H1 (cell line): Measurements from ENCODE around the gene CA5A. TPM values are rescaled to one million over a fixed set of nuclear protein-coding genes. Genes with fewer than 3 reads are reported as not detected.
A peak's percentile ranks its signal among the peaks of the same experiment; 100 is the strongest.

Experiments used
- CTCF ChIA-PET: fragments of 300-600 bp; sonication (Branson Sonifier 250); formaldehyde crosslinking; loops from one replicate; lab custom pipeline; 2021; ENCODE audit not compliant: partially characterized antibody; lab: Charles Lee
- POLR2A ChIA-PET: fragments of 300-600 bp; sonication (Branson Sonifier 250); formaldehyde crosslinking; loops from one replicate; lab custom pipeline; 2021; ENCODE audit warnings: inconsistent platforms; ENCODE audit not compliant: partially characterized antibody; lab: Charles Lee
- DNase-seq, 2 experiments: peaks; one replicate each; pipeline versions ENCODE4 v3.0.0 to v3.0.0-alpha.2; 2010 to 2022; ENCODE audit warnings: low spot score in 2 of 2, low read depth in 1 of 2, mixed read lengths in 1 of 2
- FAIRE-seq: peaks from 2 replicates; lab custom pipeline; 2011; peaks lifted over from hg19 to GRCh38; lab: Jason Lieb, UNC
- H2AFZ ChIP-seq: 2 replicates; pipeline ENCODE4 v1.8.1; 2012; ENCODE audit warnings: low read length, inconsistent platforms
- H2AK5ac ChIP-seq: 2 replicates; pipeline ENCODE4 v1.6.1; 2013; ENCODE audit warnings: low read depth, low read length
- H2BK120ac ChIP-seq: replicated peaks from 2 replicates; pipeline ENCODE3; 2013; ENCODE audit warnings: low read depth, low read length, inconsistent platforms
- H2BK12ac ChIP-seq: 2 replicates; pipeline ENCODE4 v1.6.1; 2013; ENCODE audit warnings: low read depth, low read length
- H2BK15ac ChIP-seq: 2 replicates; pipeline ENCODE4 v1.6.1; 2013; ENCODE audit warnings: low read length
- H2BK20ac ChIP-seq: 2 replicates; pipeline ENCODE4 v1.6.1; 2013; ENCODE audit warnings: low read length
- H2BK5ac ChIP-seq: 2 replicates; pipeline ENCODE4 v1.6.1; 2013; ENCODE audit warnings: low read depth, low read length
- H3K14ac ChIP-seq: 2 replicates; pipeline ENCODE4 v1.6.1; 2013; ENCODE audit warnings: inconsistent platforms; ENCODE audit not compliant: insufficient read length
- H3K18ac ChIP-seq: 2 replicates; pipeline ENCODE4 v1.6.1; 2013; ENCODE audit warnings: low read length; ENCODE audit errors: extremely low read depth
- H3K23ac ChIP-seq: 2 replicates; pipeline ENCODE4 v1.6.1; 2013; ENCODE audit warnings: inconsistent platforms; ENCODE audit not compliant: insufficient read length
- H3K23me2 ChIP-seq: 2 replicates; pipeline ENCODE4 v1.6.1; 2013; ENCODE audit warnings: low read depth, low read length
- H3K27ac ChIP-seq: 2 replicates; pipeline ENCODE4 v1.6.1; 2011; ENCODE audit warnings: low read depth, low read length, inconsistent platforms
- H3K27me3 ChIP-seq, 4 experiments: replicated peaks in 1 of 4; 1 replicate in 1 of 4; 2 replicates in 3 of 4; pipeline versions ENCODE4 v1.6.1 to v1.8.1; 2011 to 2013; ENCODE audit warnings: low read length in 3 of 4, mild to moderate bottlenecking in 3 of 4, inconsistent platforms in 2 of 4, mixed read lengths in 2 of 4, moderate library complexity in 1 of 4; ENCODE audit not compliant: control insufficient read depth in 3 of 4, insufficient read depth in 3 of 4; ENCODE audit errors: extremely low read depth in 1 of 4
- H3K36me3 ChIP-seq, 4 experiments: 2 replicates each; pipeline versions ENCODE4 v1.6.1 to v1.8.1; 2011 to 2013; ENCODE audit warnings: mild to moderate bottlenecking in 4 of 4, low read length in 3 of 4, moderate library complexity in 2 of 4, control low read depth in 1 of 4, inconsistent platforms in 1 of 4; ENCODE audit not compliant: insufficient read depth in 4 of 4, control insufficient read depth in 2 of 4
- H3K4ac ChIP-seq: replicated peaks from 2 replicates; pipeline ENCODE3; 2013; ENCODE audit warnings: low read length, low read depth, mixed read lengths, inconsistent platforms; ENCODE audit not compliant: insufficient read length
- H3K4me1 ChIP-seq, 4 experiments: replicated peaks in 1 of 4; 1 replicate in 1 of 4; 2 replicates in 3 of 4; pipeline versions ENCODE4 v1.6.1 to v1.8.1; 2011 to 2013; ENCODE audit warnings: low read length in 3 of 4, inconsistent platforms in 2 of 4, mixed read lengths in 1 of 4; ENCODE audit not compliant: insufficient read depth in 4 of 4, control insufficient read depth in 3 of 4
- H3K4me2 ChIP-seq, 2 experiments: 2 replicates each; pipeline versions ENCODE4 v1.6.1 to v1.8.1; 2011 to 2013; ENCODE audit warnings: low read depth in 2 of 2, low read length in 2 of 2, control low read depth in 1 of 2, inconsistent platforms in 1 of 2, mild to moderate bottlenecking in 1 of 2; ENCODE audit not compliant: insufficient read depth in 1 of 2
- H3K4me3 ChIP-seq, 4 experiments: fragments of 200-600, 300-600 bp in 1 of 4; sonication (generic), shearing (Covaris generic), sonication (Bioruptor Twin) in 1 of 4; 2 replicates each; pipeline versions ENCODE4 v1.5.1 to v1.8.1; 2011 to 2016; ENCODE audit warnings: low read length in 4 of 4, low read depth in 3 of 4, control low read depth in 2 of 4, inconsistent platforms in 2 of 4, mild to moderate bottlenecking in 2 of 4, mixed read lengths in 1 of 4, moderate library complexity in 1 of 4; ENCODE audit not compliant: insufficient read depth in 2 of 4; ENCODE audit errors: extremely low read depth in 1 of 4
- H3K56ac ChIP-seq: replicated peaks from 2 replicates; pipeline ENCODE3; 2013; ENCODE audit warnings: low read depth, mild to moderate bottlenecking, mixed read lengths, low read length, inconsistent platforms; ENCODE audit not compliant: insufficient read length
- H3K79me1 ChIP-seq: 2 replicates; pipeline ENCODE4 v1.6.1; 2013; ENCODE audit warnings: low read depth, low read length, control low read depth
- H3K79me2 ChIP-seq, 2 experiments: 2 replicates each; pipeline versions ENCODE4 v1.6.1 to v1.8.1; 2012 to 2013; ENCODE audit warnings: low read length in 2 of 2, mild to moderate bottlenecking in 2 of 2, inconsistent platforms in 1 of 2; ENCODE audit not compliant: insufficient read depth in 2 of 2, control insufficient read depth in 1 of 2
- H3K9ac ChIP-seq, 4 experiments: replicated peaks in 1 of 4; 1 replicate in 1 of 4; 2 replicates in 3 of 4; pipeline versions ENCODE4 v1.6.1 to v1.8.1; 2011 to 2013; ENCODE audit warnings: low read depth in 3 of 4, low read length in 3 of 4, control low read depth in 2 of 4, mild to moderate bottlenecking in 2 of 4, moderate library complexity in 2 of 4, inconsistent platforms in 1 of 4; ENCODE audit errors: extremely low read depth in 1 of 4
- H3K9me3 ChIP-seq, 2 experiments: 2 replicates each; pipeline versions ENCODE4 v1.6.1 to v1.8.1; 2012 to 2013; ENCODE audit warnings: mild to moderate bottlenecking in 2 of 2, moderate library complexity in 2 of 2, control low read depth in 1 of 2, inconsistent platforms in 1 of 2, low read depth in 1 of 2, low read length in 1 of 2, mixed read lengths in 1 of 2; ENCODE audit not compliant: insufficient read depth in 2 of 2
- H4K20me1 ChIP-seq, 2 experiments: replicated peaks in 1 of 2; 2 replicates each; pipeline versions ENCODE3 to v1.8.1; 2011 to 2013; ENCODE audit warnings: inconsistent platforms in 2 of 2, low read length in 2 of 2, mild to moderate bottlenecking in 1 of 2; ENCODE audit not compliant: insufficient read depth in 2 of 2, control insufficient read depth in 1 of 2
- H4K5ac ChIP-seq: 2 replicates; pipeline ENCODE4 v1.6.1; 2013; ENCODE audit warnings: low read length, low read depth, mixed read lengths, inconsistent platforms; ENCODE audit not compliant: insufficient read length
- H4K8ac ChIP-seq: 2 replicates; pipeline ENCODE4 v1.8.0; 2013; ENCODE audit warnings: mild to moderate bottlenecking, moderate library complexity, low read length, inconsistent platforms; ENCODE audit not compliant: insufficient read depth; ENCODE audit errors: extremely low read depth
- H4K91ac ChIP-seq: replicated peaks from 2 replicates; pipeline ENCODE3; 2013; ENCODE audit warnings: low read length, mixed read lengths, inconsistent platforms; ENCODE audit not compliant: insufficient read length
- ASH2L ChIP-seq: fragments of 200-600, 300-600 bp; sonication (generic); IDR thresholded peaks from one replicate; pipeline ENCODE4 v1.7.1; 2017; ENCODE audit warnings: low read length
- BRCA1 ChIP-seq: IDR thresholded peaks from 2 replicates; pipeline ENCODE4 v1.6.1; 2012; ENCODE audit warnings: low read depth, low read length, improper control_type of control experiment
- CHD1 ChIP-seq: IDR thresholded peaks from 2 replicates; pipeline ENCODE4 v1.6.1; 2012; ENCODE audit warnings: low read depth, low read length, improper control_type of control experiment
- EZH2 ChIP-seq: fragments of 200-600 bp; sonication (generic); IDR thresholded peaks from 2 replicates; pipeline ENCODE4 v1.7.1; 2012; ENCODE audit warnings: low read depth, mild to moderate bottlenecking, moderate library complexity, low read length, inconsistent platforms; ENCODE audit not compliant: severe bottlenecking
- GABPA ChIP-seq: IDR thresholded peaks from 2 replicates; pipeline ENCODE4 v1.6.1; 2011; ENCODE audit warnings: mild to moderate bottlenecking, low read length, moderate library complexity, borderline replicate concordance; ENCODE audit not compliant: insufficient read depth
- KDM1A ChIP-seq: fragments of 200-600, 300-600 bp; sonication (generic); IDR thresholded peaks from 2 replicates; pipeline ENCODE4 v1.7.1; 2016; ENCODE audit warnings: mild to moderate bottlenecking, low read length, borderline replicate concordance
- NRF1 ChIP-seq: IDR thresholded peaks from 2 replicates; pipeline ENCODE4 v1.6.1; 2011; ENCODE audit warnings: mild to moderate bottlenecking, low read depth, low read length, improper control_type of control experiment
- PHF8 ChIP-seq: fragments of 200-600 bp; sonication (generic); conservative IDR thresholded peaks from 2 replicates; pipeline ENCODE4 v1.7.1; 2012; ENCODE audit warnings: low read depth, mild to moderate bottlenecking, inconsistent platforms, low read length, moderate library complexity
- SUZ12 ChIP-seq: fragments of 200-600 bp; sonication (generic); IDR thresholded peaks from 2 replicates; pipeline ENCODE4 v1.6.1; 2012; ENCODE audit warnings: mild to moderate bottlenecking, inconsistent platforms, low read length, moderate library complexity, mixed read lengths
- TEAD4 ChIP-seq: IDR thresholded peaks from 2 replicates; pipeline ENCODE4 v1.6.1; 2012; ENCODE audit warnings: low read depth, low read length, inconsistent platforms, mixed read lengths
- USF2 ChIP-seq: IDR thresholded peaks from 2 replicates; pipeline ENCODE4 v1.6.1; 2011; ENCODE audit warnings: low read length, improper control_type of control experiment
- WGBS, 2 experiments: shearing (Covaris generic) in 1 of 2; methylation state at CpG; one replicate each; pipeline versions ENCODE4 v1.1.6 to v1.1.7; 2013 to 2015; ENCODE audit warnings: low lambda C conversion rate in 2 of 2, mixed read lengths in 2 of 2, inconsistent platforms in 1 of 2, low coverage in 1 of 2, missing lambda C conversion rate in 1 of 2; ENCODE audit not compliant: insufficient replicate concordance in 2 of 2, insufficient coverage in 1 of 2, insufficient read length in 1 of 2; ENCODE audit errors: extremely low coverage in 1 of 2, missing lambda C conversion rate in 1 of 2; 5-methylcytosine and 5-hydroxymethylcytosine counted together
- polyA plus RNA-seq, 7 experiments: library from polyadenylated mRNA; depleted of rRNA in 3 of 7; stranded (reverse) in 5 of 7; unstranded in 2 of 7; fragments of >200 nt in 5 of 7; fragments of 200-250 nt in 2 of 7; gene quantifications; 1 replicate in 5 of 7; 2 replicates in 1 of 7; 4 replicates in 1 of 7; pipeline versions ENCODE4 v1.2.1 to v1.2.3, GENCODE V29; 2011 to 2013; ENCODE audit warnings: missing spikeins in 2 of 7, mixed read lengths in 2 of 7
- total RNA-seq: library from RNA; stranded (reverse); fragmentation: NEBNext Ultra II Directional; extraction: Animal tissue kit (Norgen Biotek cat#: 25700); gene quantifications from 2 replicates; pipeline ENCODE4 v1.2.1, GENCODE V29; 2021

CA5A gene
- total and polyA plus RNA-seq, 2 of the 8 experiments (the other 6 are each of a cell fraction or from before 2014, with no cell fraction given), result not detected

- Histone ChIP-seq H3K36me3 (no peaks in the 10 kb centered on the region), H3K79me2 (peaks cover 6 to 9% of the 10 kb centered on the region in 2 experiments), H3K4me1 (peaks cover 6 to 20% (median 11%) of the 10 kb centered on the region in 4 experiments), H3K4me2 (no peak overlapping the region), H3K27me3 (no peaks in the 10 kb centered on the region), H3K79me1 (peaks cover 7% of the 10 kb centered on the region; the same call in 1 of the 2 replicates), H3K14ac (no peak overlapping the region), H2BK20ac (no peak overlapping the region), H3K27ac (no peak overlapping the region), H2AK5ac (no peak overlapping the region), H4K8ac (no peak overlapping the region; the same call in 1 of the 2 replicates), H3K4me3 (no peak overlapping the region), H4K20me1 (no peaks in the 10 kb centered on the region), H2BK5ac (no peak overlapping the region), H2BK15ac (0 out of 2 replicates have a peak overlapping the region, but pooled peaks have one; percentile 61), H3K9ac (no peak overlapping the region; a peak in 1 of 7 replicates), H3K4ac (peak overlapping the region; percentile 88), H2BK12ac (peak overlapping the region; percentile 77; the same call in 1 of the 2 replicates), H2BK120ac (no peak overlapping the region), H4K91ac (peak overlapping the region; percentile 42), H2AFZ (no peak overlapping the region), H3K18ac (no peak overlapping the region; the same call in 1 of the 2 replicates), H3K56ac (no peak overlapping the region), H4K5ac (no peak overlapping the region), H3K9me3 (no peaks in the 10 kb centered on the region), H3K23ac (no peak overlapping the region), H3K23me2 (peaks cover 8% of the 10 kb centered on the region)
- no peak for FAIRE-seq
- ChIA-PET POLR2A (no interaction called here), CTCF (interaction anchor here (0.7 to 1.3 kb wide), 3 partner anchors 13 to 178 kb away, joined by 3 to 5 read pairs (median 3); no protein-coding TSS in a partner anchor)
- 91% methylated on average over 22 of the region's 22 CpGs; no CpG with 5 or more reads in 1 of the 2 experiments for WGBS, 2 experiments
- no peak for DNase-seq
- TF ChIP-seq EZH2 (no peak), GABPA (no peak), NRF1 (no peak), USF2 (no peak), BRCA1 (no peak), TEAD4 (no peak), SUZ12 (no peak), PHF8 (no peak), CHD1 (no peak), ASH2L (no peak), KDM1A (no peak)
These were observed 11.2 kb upstream of the CA5A start for GRCh38 chr16:87947356-87948118.
